Measurements from ENCODE around the gene CALD1.

DNA sequence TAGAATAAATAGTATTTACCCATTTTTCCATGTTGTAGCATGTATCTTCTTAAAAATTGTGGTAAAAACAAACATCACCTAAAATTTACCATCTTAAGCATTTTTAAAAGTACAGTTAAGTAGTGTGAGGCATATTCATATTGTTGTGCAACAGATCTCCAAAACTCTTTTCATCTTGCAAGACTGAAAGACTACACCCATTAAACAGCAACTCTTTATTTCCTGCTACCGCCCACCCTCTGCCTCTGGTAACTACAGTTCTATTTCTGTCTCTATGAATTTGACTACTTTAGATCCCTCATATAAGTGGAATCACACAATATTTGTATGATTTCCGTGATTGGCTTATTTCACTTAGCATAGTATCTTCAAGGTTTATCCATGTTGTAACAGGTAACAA is 166.8 kb downstream of the CALD1 start:
- TF ChIP-seq POLR2A (IDR thresholded peaks at IDR 0.05), result no peak
- TF ChIP-seq, protein P1, sequence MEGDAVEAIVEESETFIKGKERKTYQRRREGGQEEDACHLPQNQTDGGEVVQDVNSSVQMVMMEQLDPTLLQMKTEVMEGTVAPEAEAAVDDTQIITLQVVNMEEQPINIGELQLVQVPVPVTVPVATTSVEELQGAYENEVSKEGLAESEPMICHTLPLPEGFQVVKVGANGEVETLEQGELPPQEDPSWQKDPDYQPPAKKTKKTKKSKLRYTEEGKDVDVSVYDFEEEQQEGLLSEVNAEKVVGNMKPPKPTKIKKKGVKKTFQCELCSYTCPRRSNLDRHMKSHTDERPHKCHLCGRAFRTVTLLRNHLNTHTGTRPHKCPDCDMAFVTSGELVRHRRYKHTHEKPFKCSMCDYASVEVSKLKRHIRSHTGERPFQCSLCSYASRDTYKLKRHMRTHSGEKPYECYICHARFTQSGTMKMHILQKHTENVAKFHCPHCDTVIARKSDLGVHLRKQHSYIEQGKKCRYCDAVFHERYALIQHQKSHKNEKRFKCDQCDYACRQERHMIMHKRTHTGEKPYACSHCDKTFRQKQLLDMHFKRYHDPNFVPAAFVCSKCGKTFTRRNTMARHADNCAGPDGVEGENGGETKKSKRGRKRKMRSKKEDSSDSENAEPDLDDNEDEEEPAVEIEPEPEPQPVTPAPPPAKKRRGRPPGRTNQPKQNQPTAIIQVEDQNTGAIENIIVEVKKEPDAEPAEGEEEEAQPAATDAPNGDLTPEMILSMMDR (IDR thresholded peaks at IDR 0.05), result no peak

Measured in uterus (tissue), 2 donors.